HL-60 (cell line): ENCODE measurements around the gene RNF180.

Source experiments
- REST ChIP-seq: IDR thresholded peaks from 2 replicates; pipeline ENCODE4 v1.6.1; 2012; ENCODE audit warnings: low read depth; ENCODE audit not compliant: insufficient replicate concordance
- TF ChIP-seq, protein P1 (sequence below): IDR thresholded peaks from one replicate; pipeline ENCODE4 v1.5.1; 2011; ENCODE audit warnings: low read length, control low read depth, inconsistent platforms; ENCODE audit not compliant: insufficient read depth

GRCh38 chr5:64344501-64344900, 178.9 kb downstream of the RNF180 start:
- TF ChIP-seq, protein P1, sequence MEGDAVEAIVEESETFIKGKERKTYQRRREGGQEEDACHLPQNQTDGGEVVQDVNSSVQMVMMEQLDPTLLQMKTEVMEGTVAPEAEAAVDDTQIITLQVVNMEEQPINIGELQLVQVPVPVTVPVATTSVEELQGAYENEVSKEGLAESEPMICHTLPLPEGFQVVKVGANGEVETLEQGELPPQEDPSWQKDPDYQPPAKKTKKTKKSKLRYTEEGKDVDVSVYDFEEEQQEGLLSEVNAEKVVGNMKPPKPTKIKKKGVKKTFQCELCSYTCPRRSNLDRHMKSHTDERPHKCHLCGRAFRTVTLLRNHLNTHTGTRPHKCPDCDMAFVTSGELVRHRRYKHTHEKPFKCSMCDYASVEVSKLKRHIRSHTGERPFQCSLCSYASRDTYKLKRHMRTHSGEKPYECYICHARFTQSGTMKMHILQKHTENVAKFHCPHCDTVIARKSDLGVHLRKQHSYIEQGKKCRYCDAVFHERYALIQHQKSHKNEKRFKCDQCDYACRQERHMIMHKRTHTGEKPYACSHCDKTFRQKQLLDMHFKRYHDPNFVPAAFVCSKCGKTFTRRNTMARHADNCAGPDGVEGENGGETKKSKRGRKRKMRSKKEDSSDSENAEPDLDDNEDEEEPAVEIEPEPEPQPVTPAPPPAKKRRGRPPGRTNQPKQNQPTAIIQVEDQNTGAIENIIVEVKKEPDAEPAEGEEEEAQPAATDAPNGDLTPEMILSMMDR = no peak
- no peak for TF ChIP-seq REST
